Mesothelial cell of epicardium (in vitro differentiated cells): Measurements from ENCODE around the gene SLC7A5. TPM values are rescaled to one million over a fixed set of nuclear protein-coding genes. Genes with fewer than 3 reads are reported as not detected.

Source experiments
- DNase-seq, 2 experiments: peaks; one replicate each; pipeline ENCODE4 v3.0.0; 2021; ENCODE audit warnings: low spot score in 2 of 2; ENCODE audit not compliant: unreplicated experiment in 2 of 2
- H3K27ac Mint-ChIP-seq: 2 replicates; pipeline ENCODE4 v1.8.0; 2021; ENCODE audit warnings: mixed read lengths
- H3K27me3 Mint-ChIP-seq: 2 replicates; pipeline ENCODE4 v1.8.0; 2021; ENCODE audit warnings: low read depth, mixed read lengths
- H3K36me3 Mint-ChIP-seq: 2 replicates; pipeline ENCODE4 v1.8.0; 2021; ENCODE audit warnings: mixed read lengths
- H3K4me1 Mint-ChIP-seq: 2 replicates; pipeline ENCODE4 v1.8.0; 2021; ENCODE audit warnings: mixed read lengths
- H3K4me3 Mint-ChIP-seq: 2 replicates; pipeline ENCODE4 v1.8.0; 2021; ENCODE audit warnings: mild to moderate bottlenecking, moderate library complexity, mixed read lengths
- H3K9me3 Mint-ChIP-seq: 2 replicates; pipeline ENCODE4 v1.8.0; 2021; ENCODE audit warnings: mixed read lengths
- total RNA-seq: library from RNA; stranded (reverse); gene quantifications from 3 replicates; pipeline ENCODE4 v1.2.1, GENCODE V29; 2021
- TF ChIP-seq, protein P1 (sequence below): fragments of 200-600 bp; sonication (generic); IDR thresholded peaks from one replicate; pipeline ENCODE4 v1.5.0; 2021; ENCODE audit warnings: antibody characterized with exemption; ENCODE audit not compliant: unreplicated experiment

The SLC7A5 gene
- total RNA-seq, 1 donor from 2014 or later: 70.0 TPM

DNA sequence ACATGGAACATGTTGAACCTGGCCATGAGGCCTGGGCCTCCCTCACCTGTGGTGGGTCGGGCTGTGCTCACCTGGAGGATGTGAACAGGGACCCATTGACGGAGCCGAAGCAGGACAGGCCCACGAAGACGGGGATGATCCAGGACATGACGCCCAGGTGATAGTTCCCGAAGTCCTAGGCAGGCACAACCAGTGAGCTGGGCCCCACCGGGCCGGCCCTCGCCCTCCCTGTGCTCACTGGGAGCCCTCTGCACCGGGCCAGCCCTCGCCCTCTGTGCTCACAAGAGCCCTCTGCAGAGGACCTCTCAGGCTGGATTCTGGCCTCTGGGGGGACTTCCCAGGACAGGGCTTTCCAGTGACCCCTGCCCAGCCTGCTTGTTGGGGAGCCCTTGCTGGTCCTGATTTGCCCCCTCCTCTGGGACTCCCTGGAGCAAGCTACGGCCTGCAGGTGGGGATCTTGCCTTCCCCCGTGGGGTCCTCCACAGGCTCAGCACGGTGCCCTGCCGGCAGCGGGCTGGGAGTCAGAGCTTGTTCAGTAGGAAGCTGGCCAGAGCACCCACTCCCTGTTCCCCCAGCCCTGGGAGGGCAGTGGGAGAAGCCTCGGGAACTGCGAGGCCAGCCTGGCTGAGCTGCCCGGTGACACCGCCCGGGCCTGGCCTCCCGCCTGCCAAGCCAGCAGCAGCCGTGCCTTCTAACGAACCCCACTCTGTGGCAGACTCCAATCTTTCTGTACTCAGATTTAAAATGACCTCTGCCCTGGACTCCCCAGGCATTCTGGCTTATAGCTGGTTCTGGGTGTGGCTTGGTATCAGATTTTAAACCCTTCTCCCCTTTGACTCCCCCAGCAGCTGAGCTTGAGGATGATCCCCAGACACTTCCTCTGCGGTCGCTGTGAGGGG is 30.4 kb downstream of the SLC7A5 start:
- DNase-seq: no peak
- H3K4me3 Mint-ChIP-seq: no peak overlapping the region
- TF ChIP-seq, protein P1, sequence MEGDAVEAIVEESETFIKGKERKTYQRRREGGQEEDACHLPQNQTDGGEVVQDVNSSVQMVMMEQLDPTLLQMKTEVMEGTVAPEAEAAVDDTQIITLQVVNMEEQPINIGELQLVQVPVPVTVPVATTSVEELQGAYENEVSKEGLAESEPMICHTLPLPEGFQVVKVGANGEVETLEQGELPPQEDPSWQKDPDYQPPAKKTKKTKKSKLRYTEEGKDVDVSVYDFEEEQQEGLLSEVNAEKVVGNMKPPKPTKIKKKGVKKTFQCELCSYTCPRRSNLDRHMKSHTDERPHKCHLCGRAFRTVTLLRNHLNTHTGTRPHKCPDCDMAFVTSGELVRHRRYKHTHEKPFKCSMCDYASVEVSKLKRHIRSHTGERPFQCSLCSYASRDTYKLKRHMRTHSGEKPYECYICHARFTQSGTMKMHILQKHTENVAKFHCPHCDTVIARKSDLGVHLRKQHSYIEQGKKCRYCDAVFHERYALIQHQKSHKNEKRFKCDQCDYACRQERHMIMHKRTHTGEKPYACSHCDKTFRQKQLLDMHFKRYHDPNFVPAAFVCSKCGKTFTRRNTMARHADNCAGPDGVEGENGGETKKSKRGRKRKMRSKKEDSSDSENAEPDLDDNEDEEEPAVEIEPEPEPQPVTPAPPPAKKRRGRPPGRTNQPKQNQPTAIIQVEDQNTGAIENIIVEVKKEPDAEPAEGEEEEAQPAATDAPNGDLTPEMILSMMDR: no peak
- H3K4me1 Mint-ChIP-seq: peaks cover 16% of the 10 kb centered on the region
- no peak overlapping the region for H3K27ac Mint-ChIP-seq
- H3K27me3 Mint-ChIP-seq: no peaks in the 10 kb centered on the region
- H3K36me3 Mint-ChIP-seq: peaks cover 10% of the 10 kb centered on the region
- H3K9me3 Mint-ChIP-seq: no peaks in the 10 kb centered on the region

GRCh38 chr16:87837627-87838289 is 31.5 kb downstream of the SLC7A5 start:
- Mint-ChIP-seq H3K36me3 (peaks cover 10% of the 10 kb centered on the region), H3K9me3 (no peaks in the 10 kb centered on the region), H3K4me3 (no peak overlapping the region), H3K27me3 (no peaks in the 10 kb centered on the region), H3K4me1 (peaks cover 16% of the 10 kb centered on the region), H3K27ac (no peak overlapping the region)
- DNase-seq: no peak
- TF ChIP-seq, protein P1: no peak

GRCh38 chr16:87836844-87837581 is 32.3 kb downstream of the SLC7A5 start:
- Mint-ChIP-seq H3K4me3 (no peak overlapping the region), H3K27me3 (no peaks in the 10 kb centered on the region), H3K4me1 (peaks cover 16% of the 10 kb centered on the region), H3K27ac (no peak overlapping the region), H3K36me3 (peaks cover 10% of the 10 kb centered on the region), H3K9me3 (no peaks in the 10 kb centered on the region)
- no peak for DNase-seq
- TF ChIP-seq, protein P1: no peak

DNA sequence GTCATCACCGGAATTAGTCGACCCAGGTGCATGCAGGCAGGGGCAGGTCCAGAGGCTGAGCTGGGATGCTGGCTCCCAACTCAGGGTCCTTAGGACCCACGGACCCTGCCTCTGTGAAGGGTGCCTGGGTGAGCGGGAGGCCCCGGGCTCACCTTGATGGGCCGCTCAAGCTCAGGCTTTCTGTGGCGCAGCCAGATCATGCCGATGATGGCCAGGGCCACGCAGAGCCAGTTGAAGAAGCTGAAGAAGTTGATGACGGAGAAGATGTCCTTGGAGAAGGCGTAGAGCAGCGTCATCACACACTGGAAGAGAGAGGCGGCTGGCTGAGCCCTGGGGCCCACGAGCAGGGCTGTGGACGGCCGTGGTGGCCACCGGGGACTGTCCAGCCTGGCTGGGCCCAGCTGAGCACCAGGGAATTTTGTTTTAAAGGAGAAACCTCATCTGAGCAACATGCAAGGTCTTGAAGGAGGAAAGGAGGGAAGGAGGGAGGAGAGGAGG is 32.9 kb downstream of the SLC7A5 start:
- no peaks in the 10 kb centered on the region for H3K27me3 Mint-ChIP-seq
- no peak overlapping the region for H3K4me3 Mint-ChIP-seq
- H3K9me3 Mint-ChIP-seq: no peaks in the 10 kb centered on the region
- H3K4me1 Mint-ChIP-seq: peaks cover 16% of the 10 kb centered on the region
- no peak for DNase-seq
- TF ChIP-seq, protein P1: no peak
- peaks cover 10% of the 10 kb centered on the region for H3K36me3 Mint-ChIP-seq
- H3K27ac Mint-ChIP-seq: no peak overlapping the region

GRCh38 chr16:87835882-87836331 is 33.4 kb downstream of the SLC7A5 start:
- H3K27ac Mint-ChIP-seq: no peak overlapping the region
- H3K4me3 Mint-ChIP-seq: no peak overlapping the region
- TF ChIP-seq, protein P1: no peak
- peaks cover 16% of the 10 kb centered on the region for H3K4me1 Mint-ChIP-seq
- H3K9me3 Mint-ChIP-seq: no peaks in the 10 kb centered on the region
- DNase-seq: no peak
- no peaks in the 10 kb centered on the region for H3K27me3 Mint-ChIP-seq
- peaks cover 10% of the 10 kb centered on the region for H3K36me3 Mint-ChIP-seq
